Measurements from ENCODE around the gene PLEKHA8.

Gene PLEKHA8

GRCh38 chr7:30136743-30137485, 108.7 kb downstream of the PLEKHA8 start:
- no peak for DNase-seq (ENCODE audit: low read depth, low spot score)
- no peak overlapping the region for H3K27ac ChIP-seq

GRCh38 chr7:30139836-30140384, 111.7 kb downstream of the PLEKHA8 start:
- H3K27ac ChIP-seq: no peak overlapping the region
- no peak for DNase-seq (ENCODE audit: low read depth, low spot score)

GRCh38 chr7:30140456-30140855, 112.2 kb downstream of the PLEKHA8 start:
- no peak for DNase-seq (ENCODE audit: low read depth, low spot score)
- no peak overlapping the region for H3K27ac ChIP-seq

- DNase-seq (ENCODE audit: low read depth, low spot score): no peak
- H3K27ac ChIP-seq: peak overlapping the region; percentile 57
Measured at GRCh38 chr7:30142710-30143109, 114.5 kb downstream of the PLEKHA8 start.

- no peak for DNase-seq (ENCODE audit: low read depth, low spot score)
- peak overlapping the region; percentile 57 for H3K27ac ChIP-seq
Measured at GRCh38 chr7:30143748-30144251, 115.6 kb downstream of the PLEKHA8 start.

- DNase-seq (ENCODE audit: low read depth, low spot score): no peak
- no peak overlapping the region for H3K27ac ChIP-seq
Measured at GRCh38 chr7:30144657-30145306, 116.6 kb downstream of the PLEKHA8 start.

- DNase-seq (ENCODE audit: low read depth, low spot score): no peak
Measured at GRCh38 chr7:30145426-30145970, 117.3 kb downstream of the PLEKHA8 start.

GRCh38 chr7:30146127-30146612, 118.0 kb downstream of the PLEKHA8 start:
- no peak overlapping the region for H3K27ac ChIP-seq
- DNase-seq (ENCODE audit: low read depth, low spot score): no peak

More at GRCh38 chr7:30145426-30145970, 117.3 kb downstream of the PLEKHA8 start:
- H3K27ac ChIP-seq: no peak overlapping the region

- no peak overlapping the region for H3K27ac ChIP-seq
Measured at GRCh38 chr7:30147223-30147622, 119.0 kb downstream of the PLEKHA8 start.

GRCh38 chr7:30147785-30148184, 119.6 kb downstream of the PLEKHA8 start:
- no peak overlapping the region for H3K27ac ChIP-seq
- no peak for DNase-seq (ENCODE audit: low read depth, low spot score)

More at GRCh38 chr7:30147223-30147622, 119.0 kb downstream of the PLEKHA8 start:
- DNase-seq (ENCODE audit: low read depth, low spot score): no peak

GRCh38 chr7:30148426-30148825, 120.2 kb downstream of the PLEKHA8 start:
- DNase-seq (ENCODE audit: low read depth, low spot score): no peak
- peak overlapping the region; percentile 57 for H3K27ac ChIP-seq

GRCh38 chr7:30148951-30149459, 120.8 kb downstream of the PLEKHA8 start:
- DNase-seq (ENCODE audit: low read depth, low spot score): no peak
- H3K27ac ChIP-seq: peak overlapping the region; percentile 57

- DNase-seq (ENCODE audit: low read depth, low spot score): no peak
- H3K27ac ChIP-seq: peak overlapping the region; percentile 57
Measured at GRCh38 chr7:30149640-30150272, 121.5 kb downstream of the PLEKHA8 start.

GRCh38 chr7:30150711-30151110, 122.5 kb downstream of the PLEKHA8 start:
- H3K27ac ChIP-seq: no peak overlapping the region
- DNase-seq (ENCODE audit: low read depth, low spot score): no peak

- DNase-seq (ENCODE audit: low read depth, low spot score): no peak
- H3K27ac ChIP-seq: no peak overlapping the region
Measured at GRCh38 chr7:30154111-30154587, 125.9 kb downstream of the PLEKHA8 start.

GRCh38 chr7:30155481-30155880, 127.3 kb downstream of the PLEKHA8 start:
- no peak overlapping the region for H3K27ac ChIP-seq
- no peak for DNase-seq (ENCODE audit: low read depth, low spot score)

- no peak overlapping the region for H3K27ac ChIP-seq
- no peak for DNase-seq (ENCODE audit: low read depth, low spot score)
Measured at GRCh38 chr7:30157204-30157603, 129.0 kb downstream of the PLEKHA8 start.

- no peak overlapping the region for H3K27ac ChIP-seq
- no peak for DNase-seq (ENCODE audit: low read depth, low spot score)
Measured at GRCh38 chr7:30159163-30159562, 131.0 kb downstream of the PLEKHA8 start.

- no peak overlapping the region for H3K27ac ChIP-seq
- no peak for DNase-seq (ENCODE audit: low read depth, low spot score)
Measured at GRCh38 chr7:30159698-30160143, 131.5 kb downstream of the PLEKHA8 start.

GRCh38 chr7:30160329-30160728, 132.1 kb downstream of the PLEKHA8 start:
- H3K27ac ChIP-seq: no peak overlapping the region
- DNase-seq (ENCODE audit: low read depth, low spot score): no peak
